Parathyroid adenoma (tissue), 2 donors: Measurements from ENCODE around the gene ABCF1.

Source experiments
- H2AFZ ChIP-seq: fragments of 300-600 bp; sonication (generic); one replicate; pipeline ENCODE4 v1.7.0; 2017; ENCODE audit warnings: antibody characterized with exemption, mild to moderate bottlenecking
- H3K27ac ChIP-seq: fragments of 300-600 bp; sonication (generic); one replicate; pipeline ENCODE4 v1.7.0; 2017
- H3K27me3 ChIP-seq: fragments of 300-600 bp; sonication (generic); one replicate; pipeline ENCODE4 v1.7.0; 2017; ENCODE audit warnings: low read length; ENCODE audit not compliant: control insufficient read depth, insufficient read depth
- H3K36me3 ChIP-seq: fragments of 300-600 bp; sonication (generic); one replicate; pipeline ENCODE4 v1.7.0; 2017; ENCODE audit warnings: low read length; ENCODE audit not compliant: control insufficient read depth, insufficient read depth
- H3K4me1 ChIP-seq: fragments of 300-600 bp; sonication (generic); one replicate; pipeline ENCODE4 v1.7.0; 2017; ENCODE audit warnings: control low read depth
- H3K4me2 ChIP-seq: fragments of 300-600 bp; sonication (generic); one replicate; pipeline ENCODE4 v1.7.0; 2017; ENCODE audit warnings: low read length
- H3K4me3 ChIP-seq: fragments of 300-600 bp; sonication (generic); one replicate; pipeline ENCODE4 v1.7.0; 2017; ENCODE audit warnings: low read depth, low read length
- H3K79me2 ChIP-seq: fragments of 300-600 bp; sonication (generic); one replicate; pipeline ENCODE4 v1.7.0; 2017; ENCODE audit warnings: control low read depth
- H3K9ac ChIP-seq: fragments of 300-600 bp; sonication (generic); one replicate; pipeline ENCODE4 v1.7.0; 2017; ENCODE audit warnings: mild to moderate bottlenecking
- H3K9me3 ChIP-seq: fragments of 300-600 bp; sonication (generic); one replicate; pipeline ENCODE4 v1.7.0; 2017; ENCODE audit warnings: low read length; ENCODE audit not compliant: control insufficient read depth
- CTCF ChIP-seq: fragments of 300-600 bp; sonication (generic); IDR thresholded peaks from one replicate; pipeline ENCODE4 v1.7.0; 2017; ENCODE audit warnings: antibody characterized with exemption, mild to moderate bottlenecking
- donor health status: primary hyperparathyroidism.

The ABCF1 gene

GRCh38 chr6:30615219-30615957 lies 44.1 kb downstream of the ABCF1 start:
- peaks cover 36% of the 10 kb centered on the region for H3K79me2 ChIP-seq
- TF ChIP-seq CTCF: no peak
- peaks cover 27% of the 10 kb centered on the region for H3K4me1 ChIP-seq
- no peaks in the 10 kb centered on the region for H3K27me3 ChIP-seq
- H3K9me3 ChIP-seq: no peaks in the 10 kb centered on the region
- H3K4me3 ChIP-seq: peak overlapping the region; percentile 100
- peaks cover 15% of the 10 kb centered on the region for H3K36me3 ChIP-seq
- peak overlapping the region; percentile 99 for H3K4me2 ChIP-seq
- no peak overlapping the region for H2AFZ ChIP-seq
- H3K9ac ChIP-seq: peak overlapping the region; percentile 98
- peak overlapping the region; percentile 98 for H3K27ac ChIP-seq

- H3K36me3 ChIP-seq: peaks cover 15% of the 10 kb centered on the region
- H3K4me3 ChIP-seq: peak overlapping the region; percentile 100
- H3K27me3 ChIP-seq: no peaks in the 10 kb centered on the region
- H3K9me3 ChIP-seq: no peaks in the 10 kb centered on the region
- peak overlapping the region; percentile 98 for H3K9ac ChIP-seq
- peak overlapping the region; percentile 99 for H3K4me2 ChIP-seq
- peaks cover 33% of the 10 kb centered on the region for H3K79me2 ChIP-seq
- H3K4me1 ChIP-seq: peaks cover 22% of the 10 kb centered on the region
- no peak overlapping the region for H2AFZ ChIP-seq
- no peak for TF ChIP-seq CTCF
- peak overlapping the region; percentile 98 for H3K27ac ChIP-seq
These were observed 44.9 kb downstream of the ABCF1 start for GRCh38 chr6:30615958-30616810.

GRCh38 chr6:30616811-30617564 lies 45.7 kb downstream of the ABCF1 start, which contains the start of gene PPP1R10:
Gene PPP1R10 (minus strand): TSS chr6:30617243. CDS start chr6:30609944, 7,299 bp downstream.
- peaks cover 33% of the 10 kb centered on the region for H3K79me2 ChIP-seq
- H3K9ac ChIP-seq: peak within 1 kb of the TSS; percentile 98
- no peak for TF ChIP-seq CTCF
- peak within 1 kb of the TSS; percentile 98 for H3K27ac ChIP-seq
- H2AFZ ChIP-seq: peak within 1 kb of the TSS; percentile 81
- no peaks in the 10 kb centered on the region for H3K27me3 ChIP-seq
- peaks cover 15% of the 10 kb centered on the region for H3K36me3 ChIP-seq
- H3K4me1 ChIP-seq: peaks cover 19% of the 10 kb centered on the region
- peak within 1 kb of the TSS; percentile 100 for H3K4me3 ChIP-seq
- peak within 1 kb of the TSS; percentile 99 for H3K4me2 ChIP-seq
- no peaks in the 10 kb centered on the region for H3K9me3 ChIP-seq

- peaks cover 33% of the 10 kb centered on the region for H3K79me2 ChIP-seq
These were observed 46.5 kb downstream of the ABCF1 start, which contains the start of gene MRPS18B for GRCh38 chr6:30617565-30618269. Gene MRPS18B (plus strand): TSS chr6:30617840. CDS start chr6:30617866, 26 bp downstream.

More at GRCh38 chr6:30617565-30618269, 46.5 kb downstream of the ABCF1 start, which contains the start of gene MRPS18B:
- H3K4me3 ChIP-seq: peak within 1 kb of the TSS; percentile 100
- H2AFZ ChIP-seq: peak within 1 kb of the TSS; percentile 81
- H3K27me3 ChIP-seq: no peaks in the 10 kb centered on the region
- H3K9ac ChIP-seq: peak within 1 kb of the TSS; percentile 98
- TF ChIP-seq CTCF: no peak
- H3K4me1 ChIP-seq: peaks cover 12% of the 10 kb centered on the region
- peak within 1 kb of the TSS; percentile 98 for H3K27ac ChIP-seq
- no peaks in the 10 kb centered on the region for H3K9me3 ChIP-seq
- peaks cover 15% of the 10 kb centered on the region for H3K36me3 ChIP-seq
- peak within 1 kb of the TSS; percentile 99 for H3K4me2 ChIP-seq
